ENCODE data around the gene TAF5. TPM values are rescaled to one million over a fixed set of nuclear protein-coding genes. Genes with fewer than 3 reads are reported as not detected.
"Not testable (repeated sequence)": the region's sequence is repeated elsewhere in the genome, so short reads cannot be mapped to it uniquely, and the experiment has no call there.

Gene TAF5
- total RNA-seq, 1 experiment from 2014 or later, result 8.3 TPM

DNA sequence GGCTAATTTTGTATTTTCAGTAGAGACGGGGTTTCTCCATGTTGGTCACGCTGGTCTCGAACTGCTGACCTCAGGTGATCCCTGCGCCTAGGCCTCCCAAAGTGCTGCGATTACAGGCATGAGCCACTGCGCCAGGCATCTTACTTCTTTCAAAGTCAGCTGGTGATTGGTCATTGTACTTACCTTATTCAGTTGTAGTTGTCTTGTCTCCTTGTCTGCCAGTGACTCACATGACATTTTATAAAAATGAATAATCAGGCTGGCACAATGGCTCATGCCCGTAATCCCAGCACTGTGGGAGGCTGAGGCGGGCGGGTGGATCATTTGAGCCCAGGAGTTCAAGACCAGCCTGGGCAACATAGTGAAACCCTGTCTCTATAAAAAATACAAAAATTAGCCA, 7.0 kb upstream of the TAF5 start:
- H4K20me1 ChIP-seq (ENCODE audit: control insufficient read depth, insufficient read depth, insufficient read length); H3K27me3 Mint-ChIP-seq (ENCODE audit: low read depth); H3K79me1 ChIP-seq (ENCODE audit: insufficient read depth, low read depth, low read length, poor library complexity, severe bottlenecking); H2BK20ac ChIP-seq (ENCODE audit: low read depth, low read length, poor library complexity, severe bottlenecking); DNase-seq; H2BK12ac ChIP-seq (ENCODE audit: insufficient read length, low read depth, low read length); H2AFZ ChIP-seq (ENCODE audit: low read length); H3K56ac ChIP-seq (ENCODE audit: insufficient read length, low read depth, low read length); H3K27ac Mint-ChIP-seq; H3K23me2 ChIP-seq (ENCODE audit: insufficient read length, low read depth, low read length, poor library complexity, severe bottlenecking); H2BK15ac ChIP-seq (ENCODE audit: low read depth, low read length); H2BK5ac ChIP-seq (ENCODE audit: insufficient read length, low read length); H3K27ac ChIP-seq (ENCODE audit: insufficient read length, low read depth, low read length); H3K4me2 ChIP-seq (ENCODE audit: insufficient read depth, insufficient read length, low read length); H3K18ac ChIP-seq (ENCODE audit: insufficient read length, low read depth, low read length); H3K9me3 ChIP-seq (ENCODE audit: control insufficient read depth, low read depth, low read length); H3K4ac ChIP-seq (ENCODE audit: low read depth, low read length); H3K4me3 Mint-ChIP-seq; H4K8ac ChIP-seq (replicated peaks; ENCODE audit: insufficient read length, low read depth, low read length); H3K23ac ChIP-seq (ENCODE audit: insufficient read length, low read depth, low read length); H3K4me1 ChIP-seq (ENCODE audit: insufficient read depth, low read length); H2AK5ac ChIP-seq (ENCODE audit: insufficient read length, low read length); H4K91ac ChIP-seq (ENCODE audit: insufficient read length, low read depth, low read length); H3K9ac ChIP-seq (ENCODE audit: extremely low read depth, insufficient read length, low read length); H3T11ph ChIP-seq (ENCODE audit: low read length); H3K27me3 ChIP-seq (ENCODE audit: insufficient read depth, low read length); H3K4me1 Mint-ChIP-seq; H2BK120ac ChIP-seq (ENCODE audit: low read depth, low read length, poor library complexity, severe bottlenecking); H3K79me2 ChIP-seq (ENCODE audit: insufficient read depth, low read length); H3K9me3 Mint-ChIP-seq; H3K36me3 Mint-ChIP-seq (ENCODE audit: insufficient read depth in 1 of 3, low read depth in 3 of 3); H3K14ac ChIP-seq (ENCODE audit: insufficient read depth, low read length); H4K5ac ChIP-seq (ENCODE audit: insufficient read length, low read depth, low read length): not testable (repeated sequence)
- no CpG with 5 or more reads among the region's 9 CpGs for WGBS (ENCODE audit: extremely low coverage, insufficient read length, low lambda C conversion rate)
